OCI-LY7 (cell line): Measurements from ENCODE around the gene WDR70. TPM values are rescaled to one million over a fixed set of nuclear protein-coding genes. Genes with fewer than 3 reads are reported as not detected.

Source experiments
- BruUV-seq: library from RNA; stranded (reverse); fragments of 400-500 nt; replicated peaks from 2 replicates; lab custom pipeline; 2021; lab: Mats Ljungman, UMichigan
- CTCF ChIA-PET: fragments of 300-600 bp; sonication (Branson Sonifier 250); formaldehyde crosslinking; loops from one replicate; lab custom pipeline; 2022; ENCODE audit warnings: antibody characterized with exemption; ENCODE audit not compliant: unreplicated experiment; lab: Charles Lee
- POLR2A ChIA-PET: fragments of 300-600 bp; sonication (Branson Sonifier 250); formaldehyde crosslinking; loops from one replicate; lab custom pipeline; 2022; ENCODE audit warnings: antibody characterized with exemption; lab: Charles Lee
- DNase-seq: peaks from one replicate; pipeline ENCODE4 v3.0.0-alpha.2; 2015; ENCODE audit warnings: low spot score
- H2AFZ ChIP-seq: fragments of 200-600 bp; sonication (generic), shearing (Covaris generic); 2 replicates; pipeline ENCODE4 v1.6.1; 2014; ENCODE audit warnings: mild to moderate bottlenecking, antibody characterized with exemption, low read length, moderate library complexity
- H3K27ac ChIP-seq: fragments of 200-600 bp; sonication (generic); 2 replicates; pipeline ENCODE4 v1.5.1; 2014; ENCODE audit warnings: mixed run types, low read depth, mild to moderate bottlenecking, moderate library complexity, low read length, inconsistent platforms; ENCODE audit not compliant: poor library complexity, severe bottlenecking
- H3K36me3 ChIP-seq: fragments of 200-600 bp; sonication (generic); 2 replicates; pipeline ENCODE4 v1.6.1; 2014; ENCODE audit warnings: mild to moderate bottlenecking, antibody characterized with exemption, low read length, moderate library complexity, mixed read lengths; ENCODE audit not compliant: insufficient read depth
- H3K4me1 ChIP-seq: fragments of 200-600 bp; sonication (generic); 2 replicates; pipeline ENCODE4 v1.5.1; 2014; ENCODE audit warnings: mild to moderate bottlenecking, low read length; ENCODE audit not compliant: insufficient read depth, poor library complexity, severe bottlenecking
- H3K4me2 ChIP-seq: fragments of 200-600 bp; sonication (generic); 2 replicates; pipeline ENCODE4 v1.6.1; 2014; ENCODE audit warnings: mild to moderate bottlenecking, low read length
- H3K4me3 ChIP-seq: fragments of 200-600 bp; sonication (generic); 2 replicates; pipeline ENCODE4 v1.5.1; 2014; ENCODE audit warnings: mild to moderate bottlenecking, low read depth, low read length; ENCODE audit not compliant: poor library complexity, severe bottlenecking
- H3K79me2 ChIP-seq: fragments of 200-600 bp; sonication (generic); 2 replicates; pipeline ENCODE4 v1.6.1; 2016; ENCODE audit warnings: low read depth, mild to moderate bottlenecking, low read length, moderate library complexity, mixed read lengths; ENCODE audit not compliant: insufficient read depth
- H3K9me2 ChIP-seq: fragments of 200-600 bp; sonication (generic); 2 replicates; pipeline ENCODE4 v1.6.1; 2016; ENCODE audit warnings: mild to moderate bottlenecking, low read length, mixed read lengths; ENCODE audit not compliant: insufficient read depth
- H3K9me3 ChIP-seq: fragments of 200-600 bp; sonication (generic); 2 replicates; pipeline ENCODE4 v1.6.1; 2014; ENCODE audit warnings: mild to moderate bottlenecking, mixed run types, low read length, mixed read lengths
- H4K20me1 ChIP-seq: fragments of 200-600 bp; sonication (generic); 2 replicates; pipeline ENCODE4 v1.6.1; 2014; ENCODE audit warnings: mild to moderate bottlenecking, antibody characterized with exemption, low read length, moderate library complexity, mixed read lengths; ENCODE audit not compliant: insufficient read depth
- CTCF ChIP-seq: fragments of 200-600 bp; sonication (generic); conservative IDR thresholded peaks from 2 replicates; pipeline ENCODE4 v1.5.1; 2014; ENCODE audit warnings: mild to moderate bottlenecking, antibody characterized with exemption, low read length, moderate library complexity, mixed read lengths
- EZH2phosphoT487 ChIP-seq: fragments of 200-600 bp; sonication (generic); IDR thresholded peaks from 2 replicates; pipeline ENCODE4 v1.6.1; 2018; ENCODE audit warnings: low read depth, borderline replicate concordance, mild to moderate bottlenecking, mixed run types, antibody characterized with exemption, low read length, moderate library complexity, mixed read lengths
- intact Hi-C: fragments of 100-400 bp; cut with micrococcal nuclease; formaldehyde crosslinking; loops from one replicate; pipeline ENCODE4 v1.10.0; 2022; ENCODE audit not compliant: unreplicated experiment
- total RNA-seq, 2 experiments: library from RNA; depleted of rRNA in 1 of 2; stranded (reverse); fragments of >200 nt in 1 of 2; shearing (Covaris generic) in 1 of 2; gene quantifications; 2 replicates each; pipeline ENCODE4 v1.2.3, GENCODE V29; 2014 to 2022

The WDR70 gene
- total RNA-seq, 2 experiments from 2014 or later: 26.2 to 35.4 TPM

- DNase-seq: no peak
- no peak for TF ChIP-seq EZH2phosphoT487
- no peak for TF ChIP-seq CTCF
- POLR2A ChIA-PET: no interaction called here
- Histone ChIP-seq H3K9me2 (no peaks in the 10 kb centered on the region), H3K79me2 (no peaks in the 10 kb centered on the region), H3K27ac (no peak overlapping the region), H4K20me1 (no peaks in the 10 kb centered on the region), H3K9me3 (no peaks in the 10 kb centered on the region), H2AFZ (no peak overlapping the region), H3K4me2 (no peak overlapping the region), H3K4me1 (no peaks in the 10 kb centered on the region), H3K4me3 (no peak overlapping the region), H3K36me3 (no peaks in the 10 kb centered on the region)
- CTCF ChIA-PET: no interaction called here
- intact Hi-C loops: no loop called here
- BruUV-seq: no TSS peak
Observed at GRCh38 chr5:37715992-37716391, 336.9 kb downstream of the WDR70 start.

GRCh38 chr5:37716405-37716804, 337.3 kb downstream of the WDR70 start:
- Histone ChIP-seq H3K79me2 (no peaks in the 10 kb centered on the region), H3K36me3 (no peaks in the 10 kb centered on the region), H3K27ac (no peak overlapping the region), H3K9me2 (no peaks in the 10 kb centered on the region), H3K4me2 (no peak overlapping the region), H2AFZ (no peak overlapping the region), H3K4me1 (no peaks in the 10 kb centered on the region), H3K9me3 (no peaks in the 10 kb centered on the region), H3K4me3 (no peak overlapping the region), H4K20me1 (no peaks in the 10 kb centered on the region)
- ChIA-PET POLR2A (interaction anchor here (0.6 kb wide), 1 partner anchor 1468 kb away, joined by 3 read pairs; no protein-coding TSS in a partner anchor), CTCF (no interaction called here)
- TF ChIP-seq CTCF (no peak), EZH2phosphoT487 (no peak)
- intact Hi-C loops: no loop called here
- DNase-seq: no peak
- no TSS peak for BruUV-seq

- ChIA-PET CTCF (no interaction called here), POLR2A (no interaction called here)
- no peak overlapping the region for H3K4me2 ChIP-seq
- H3K79me2 ChIP-seq: no peaks in the 10 kb centered on the region
- no peaks in the 10 kb centered on the region for H3K4me1 ChIP-seq
- DNase-seq: no peak
- no peak overlapping the region for H3K4me3 ChIP-seq
- no peak overlapping the region for H3K27ac ChIP-seq
- intact Hi-C loops: no loop called here
- H3K36me3 ChIP-seq: no peaks in the 10 kb centered on the region
- TF ChIP-seq CTCF: no peak
- TF ChIP-seq EZH2phosphoT487: no peak
- no peaks in the 10 kb centered on the region for H3K9me3 ChIP-seq
- no peaks in the 10 kb centered on the region for H4K20me1 ChIP-seq
- H2AFZ ChIP-seq: no peak overlapping the region
- H3K9me2 ChIP-seq: no peaks in the 10 kb centered on the region
- no TSS peak for BruUV-seq
Observed at GRCh38 chr5:37717276-37717612, 338.1 kb downstream of the WDR70 start.
